Spinal cord (tissue), 10 donors: ENCODE results near the gene CCL24. TPM values are rescaled to one million over a fixed set of nuclear protein-coding genes. Genes with fewer than 3 reads are reported as not detected.
"Not testable (repeated sequence)": the region's sequence is repeated elsewhere in the genome, so short reads cannot be mapped to it uniquely, and the experiment has no call there.

Experiments used
- DNase-seq, 6 donors: peaks; one replicate each; pipeline versions ENCODE4 v3.0.0 to v3.0.0-alpha.2; 2013 to 2015; ENCODE audit warnings: low spot score in 6 of 6, low read depth in 4 of 6
- H3K27ac ChIP-seq: one replicate; pipeline ENCODE4 v1.5.1; 2013; ENCODE audit warnings: low read depth, low read length, control low read depth
- H3K27me3 ChIP-seq: one replicate; pipeline ENCODE4 v1.6.1; 2013; ENCODE audit warnings: low read length; ENCODE audit not compliant: control insufficient read depth, insufficient read depth
- H3K36me3 ChIP-seq: one replicate; pipeline ENCODE4 v1.6.1; 2013; ENCODE audit warnings: low read length; ENCODE audit not compliant: control insufficient read depth, insufficient read depth
- H3K4me1 ChIP-seq: one replicate; pipeline ENCODE4 v1.6.1; 2013; ENCODE audit warnings: low read length; ENCODE audit not compliant: control insufficient read depth, insufficient read depth
- H3K4me3 ChIP-seq: one replicate; pipeline ENCODE4 v1.5.1; 2013; ENCODE audit warnings: low read depth, low read length, control low read depth
- H3K9me3 ChIP-seq: one replicate; pipeline ENCODE4 v1.6.1; 2013; ENCODE audit warnings: low read length; ENCODE audit not compliant: control insufficient read depth, insufficient read depth
- WGBS: methylation state at CpG from one replicate; pipeline ENCODE4 v1.1.5; 2013; ENCODE audit warnings: missing lambda C conversion rate; ENCODE audit not compliant: insufficient coverage; 5-methylcytosine and 5-hydroxymethylcytosine counted together
- polyA plus RNA-seq, 2 donors: library from polyadenylated mRNA; unstranded; fragments of 120-200 nt; gene quantifications; one replicate each; pipeline ENCODE4 v1.2.1, GENCODE V29; 2013; ENCODE audit not compliant: insufficient read length in 2 of 2
- total RNA-seq, 2 donors: library from RNA; depleted of rRNA in 1 of 2; stranded (reverse); fragments of 120-200 nt in 1 of 2; fragments of >200 nt in 1 of 2; gene quantifications; one replicate each; pipeline versions ENCODE4 v1.2.3 to v1.2.4, GENCODE V29; 2013 to 2014
- donor health status: healthy.

Gene CCL24
- total and polyA plus RNA-seq, 4 donors: not detected

GRCh38 chr7:75773958-75774357 lies 39.6 kb downstream of the CCL24 start:
- H3K4me1 ChIP-seq, H3K4me3 ChIP-seq, H3K9me3 ChIP-seq, H3K27me3 ChIP-seq, H3K27ac ChIP-seq, H3K36me3 ChIP-seq, DNase-seq: not testable (repeated sequence)
- 96% methylated on average over 3 of the region's 6 CpGs for WGBS

DNA sequence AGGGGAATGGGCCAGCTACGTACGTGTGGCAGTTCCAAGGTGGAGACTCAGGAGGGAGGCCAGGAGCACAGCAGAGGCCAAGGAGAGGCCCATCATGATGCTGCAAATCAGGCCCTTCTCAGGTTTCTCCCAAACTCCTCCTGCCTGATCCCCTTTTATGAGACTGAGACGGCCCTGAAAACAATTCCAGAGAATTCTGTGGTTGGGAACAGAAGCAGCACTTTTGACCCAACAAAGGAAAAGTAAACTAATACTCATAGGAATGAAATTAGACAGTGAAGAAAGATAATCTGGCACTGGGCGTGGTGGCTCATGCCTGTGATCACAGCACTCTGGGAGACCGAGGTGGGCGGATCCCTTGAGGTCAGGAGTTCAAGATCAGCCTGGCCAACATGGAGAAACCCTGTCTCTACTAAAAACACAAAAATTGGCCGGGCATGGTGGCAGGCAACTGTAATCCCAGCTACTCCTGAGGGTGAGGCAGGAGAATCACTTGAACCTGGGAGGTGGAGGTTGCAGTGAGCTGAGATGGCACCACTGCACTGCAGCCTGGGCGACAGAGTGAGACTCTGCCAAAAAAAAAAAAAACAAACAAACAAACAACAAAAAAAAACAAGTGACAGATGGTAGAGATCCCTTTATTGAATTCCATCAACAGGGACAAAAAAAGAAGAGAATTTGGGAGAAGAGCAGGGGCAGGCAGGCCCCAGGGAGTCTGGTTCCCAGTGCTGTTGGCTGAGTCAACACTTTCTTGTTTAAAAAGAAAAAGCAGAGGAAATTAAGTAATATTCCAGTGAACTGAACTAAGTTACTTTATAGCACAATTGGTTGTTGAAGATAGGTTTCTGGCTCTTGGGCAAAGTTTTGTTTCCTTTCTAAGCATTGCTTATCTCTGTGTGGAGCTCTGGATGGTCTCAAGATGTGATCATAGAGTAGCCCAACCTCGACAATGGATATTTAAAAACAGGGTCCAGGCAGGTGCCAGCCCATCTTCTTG lies 41.2 kb downstream of the CCL24 start, which contains the start of gene CCL26:
TSS of gene CCL26 (minus strand) at position 131 of the 997 bp plus-strand sequence. CDS start at position 96, 35 bp downstream.
- Histone ChIP-seq H3K36me3 (no peaks in the 10 kb centered on the region), H3K4me1 (no peaks in the 10 kb centered on the region), H3K9me3 (no peaks in the 10 kb centered on the region), H3K27me3 (no peaks in the 10 kb centered on the region), H3K27ac (no peak within 1 kb of the TSS), H3K4me3 (no peak within 1 kb of the TSS)
- DNase-seq: no peak
- WGBS: 80% methylated on average over 5 of the region's 9 CpGs

DNA sequence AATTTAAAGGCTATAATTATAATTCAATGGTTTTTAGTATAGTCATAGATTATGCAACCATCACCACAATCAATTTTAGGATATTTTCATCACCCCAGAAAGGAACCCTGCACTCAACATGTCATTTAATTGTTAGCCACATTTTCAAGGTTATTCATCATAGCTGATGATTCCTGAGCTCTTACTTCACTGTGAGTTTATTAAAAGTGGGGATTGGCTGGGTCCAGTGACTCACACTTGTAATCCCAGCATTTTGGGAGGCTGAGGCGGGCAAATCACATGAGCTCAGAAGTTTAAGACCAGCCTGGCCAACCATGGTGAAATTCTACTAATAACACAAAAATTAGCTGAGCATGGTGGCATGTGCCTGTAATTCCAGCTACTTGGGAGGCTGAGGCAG lies 42.4 kb downstream of the CCL24 start:
- Histone ChIP-seq H3K4me3 (no peak overlapping the region), H3K27me3 (no peaks in the 10 kb centered on the region), H3K27ac (no peak overlapping the region), H3K4me1 (no peaks in the 10 kb centered on the region), H3K9me3 (no peaks in the 10 kb centered on the region), H3K36me3 (no peaks in the 10 kb centered on the region)
- no peak for DNase-seq
- WGBS: no CpG with 5 or more reads among the region's 1 CpG

DNA sequence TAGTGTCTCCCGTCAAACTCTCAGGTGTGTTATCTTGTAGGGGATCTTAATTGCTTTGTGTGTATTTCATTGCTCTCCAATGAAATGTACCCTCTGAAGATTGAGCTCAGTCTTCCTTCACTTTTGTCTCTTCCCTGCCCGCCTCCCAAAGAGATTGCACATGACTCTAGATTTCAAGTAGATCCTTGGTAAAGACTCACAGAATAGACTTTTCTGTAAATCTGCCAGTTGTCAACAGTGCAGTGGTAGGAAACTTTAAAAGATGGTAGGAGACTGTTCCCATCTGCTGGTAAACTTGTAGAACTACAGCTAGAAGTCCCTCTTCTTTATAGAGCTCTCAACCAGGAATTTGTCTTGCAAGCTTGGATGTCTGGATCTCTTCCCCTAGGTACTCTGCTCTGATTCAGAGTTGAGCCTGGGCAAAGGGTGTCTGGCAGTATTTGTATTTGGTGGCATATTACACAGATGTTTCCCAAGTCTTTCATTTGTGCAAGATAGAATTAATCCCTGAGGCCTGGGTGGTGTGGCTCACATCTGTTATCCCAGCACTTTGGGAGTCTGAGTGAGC lies 51.2 kb downstream of the CCL24 start:
- no peaks in the 10 kb centered on the region for H3K27me3 ChIP-seq
- peak in 4 of 6 donors; percentile 51 to 89 (median 60) for DNase-seq
- H3K36me3 ChIP-seq: no peaks in the 10 kb centered on the region
- H3K9me3 ChIP-seq: no peaks in the 10 kb centered on the region
- no CpG with 5 or more reads among the region's 2 CpGs for WGBS
- H3K4me3 ChIP-seq: no peak overlapping the region
- H3K4me1 ChIP-seq: no peaks in the 10 kb centered on the region
- H3K27ac ChIP-seq: no peak overlapping the region

GRCh38 chr7:75761801-75762200 lies 51.8 kb downstream of the CCL24 start:
- not testable (repeated sequence) for H3K9me3 ChIP-seq, H3K27ac ChIP-seq, H3K27me3 ChIP-seq, H3K36me3 ChIP-seq, H3K4me3 ChIP-seq, H3K4me1 ChIP-seq, DNase-seq
- WGBS: 100% methylated on average over 2 of the region's 3 CpGs

Other genes starting within 250 kb of the CCL24 start
- gene HIP1, start 74.9 kb downstream of the CCL24 start, total RNA-seq: 10 to 100 TPM; 26.0 to 29.9 TPM
- 10 to 100 TPM; 40.8 to 44.0 TPM for gene HIP1, start 74.9 kb downstream of the CCL24 start, polyA plus RNA-seq
- gene CCL26, start 41.6 kb downstream of the CCL24 start, total RNA-seq: 1 to 10 TPM in 1 of 2 donors, not detected in 1; 1.4 TPM
- not detected for gene CCL26, start 41.6 kb downstream of the CCL24 start, polyA plus RNA-seq
- 10 to 100 TPM; 57.2 to 60.8 TPM for gene RHBDD2, start 65.2 kb upstream of the CCL24 start, total RNA-seq
- 100 to 1,000 TPM; 167 to 169 TPM for gene RHBDD2, start 65.2 kb upstream of the CCL24 start, polyA plus RNA-seq
- 10 to 100 TPM; 40.3 to 66.5 TPM for gene POR, start 101.3 kb upstream of the CCL24 start, total RNA-seq
- 10 to 100 TPM; 77.8 to 86.7 TPM for gene POR, start 101.3 kb upstream of the CCL24 start, polyA plus RNA-seq
- 10 to 100 TPM; 17.2 to 29.3 TPM for gene TMEM120A, start 180.8 kb upstream of the CCL24 start, total RNA-seq
- 100 to 1,000 TPM in 1 of 2 donors, 10 to 100 TPM in 1; 95.4 to 104 TPM for gene TMEM120A, start 180.8 kb upstream of the CCL24 start, polyA plus RNA-seq
- 10 to 100 TPM; 22.7 to 31.9 TPM for gene STYXL1, start 234.2 kb upstream of the CCL24 start, total RNA-seq
- 10 to 100 TPM; 26.8 to 34.0 TPM for gene STYXL1, start 234.2 kb upstream of the CCL24 start, polyA plus RNA-seq
- gene MDH2, start 234.3 kb upstream of the CCL24 start, total RNA-seq: 10 to 100 TPM; 54.6 to 67.4 TPM
- 100 to 1,000 TPM; 264 to 276 TPM for gene MDH2, start 234.3 kb upstream of the CCL24 start, polyA plus RNA-seq